ENCODE measurements around the gene WWOX.
"Not testable (repeated sequence)": the region's sequence is repeated elsewhere in the genome, so short reads cannot be mapped to it uniquely, and the experiment has no call there.

Gene WWOX

GRCh38 chr16:79012671-79013434 lies 913.4 kb downstream of the WWOX start:
- DNase-seq = no peak

- DNase-seq = no peak
Observed at GRCh38 chr16:79013930-79014660, 914.6 kb downstream of the WWOX start.

- DNase-seq = no peak
Observed at GRCh38 chr16:79018650-79019429, 919.4 kb downstream of the WWOX start.

- DNase-seq = no peak
Observed at GRCh38 chr16:79019431-79019830, 920.0 kb downstream of the WWOX start.

GRCh38 chr16:79021991-79022630 lies 922.7 kb downstream of the WWOX start:
- no peak for DNase-seq

- no peak for DNase-seq
Observed at GRCh38 chr16:79026117-79026516, 926.7 kb downstream of the WWOX start.

GRCh38 chr16:79036541-79036940 lies 937.1 kb downstream of the WWOX start:
- no peak for DNase-seq

- DNase-seq = no peak
Observed at GRCh38 chr16:79037521-79038373, 938.3 kb downstream of the WWOX start.

GRCh38 chr16:79041206-79041605 lies 941.8 kb downstream of the WWOX start:
- DNase-seq = no peak

GRCh38 chr16:79042141-79042540 lies 942.7 kb downstream of the WWOX start:
- DNase-seq = no peak

GRCh38 chr16:79042886-79043285 lies 943.4 kb downstream of the WWOX start:
- peak; percentile 24 to 38 for DNase-seq

- no peak for DNase-seq
Observed at GRCh38 chr16:79045191-79045590, 945.7 kb downstream of the WWOX start.

- no peak for DNase-seq
Observed at GRCh38 chr16:79047337-79047736, 947.9 kb downstream of the WWOX start.

- no peak for DNase-seq
Observed at GRCh38 chr16:79049040-79049439, 949.6 kb downstream of the WWOX start.

GRCh38 chr16:79050063-79050462 lies 950.6 kb downstream of the WWOX start:
- no peak for DNase-seq

GRCh38 chr16:79051313-79051712 lies 951.9 kb downstream of the WWOX start:
- DNase-seq = no peak

- not testable (repeated sequence) for DNase-seq
Observed at GRCh38 chr16:79052198-79052597, 952.7 kb downstream of the WWOX start.

GRCh38 chr16:79053577-79053976 lies 954.1 kb downstream of the WWOX start:
- no peak for DNase-seq

GRCh38 chr16:79054211-79054984 lies 954.9 kb downstream of the WWOX start:
- DNase-seq = no peak

GRCh38 chr16:79055251-79055970 lies 956.0 kb downstream of the WWOX start:
- no peak for DNase-seq

GRCh38 chr16:79061181-79061580 lies 961.7 kb downstream of the WWOX start:
- no peak for DNase-seq
